ENCODE measurements around the gene ADAMTS13. TPM values are rescaled to one million over a fixed set of nuclear protein-coding genes. Genes with fewer than 3 reads are reported as not detected.
A peak's percentile ranks its signal among the peaks of the same experiment; 100 is the strongest.

ADAMTS13 gene
- total and polyA plus RNA-seq, 2 donors (not counting 1 experiment from before 2014, with no cell fraction given): 0.78 to 3.1 TPM

DNA sequence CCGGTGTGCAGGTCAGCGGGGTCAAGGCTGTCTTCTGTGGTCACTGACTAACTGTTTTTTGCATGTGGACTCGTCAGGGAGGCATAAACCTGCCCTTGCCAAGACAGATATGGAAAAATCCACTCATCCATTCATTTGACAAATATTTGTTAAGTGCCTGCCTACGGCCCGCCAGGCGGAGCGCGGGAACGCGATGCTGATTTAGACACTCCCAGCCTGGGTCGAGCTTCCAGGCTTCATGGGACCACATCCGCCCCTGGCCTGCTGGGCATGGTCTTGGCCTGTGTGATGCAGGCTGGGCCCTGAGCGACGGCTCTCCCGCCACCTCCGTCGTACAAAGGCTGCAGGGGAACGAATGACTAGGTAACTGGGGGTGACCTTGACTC, 84.5 kb downstream of the ADAMTS13 start:
- Histone ChIP-seq H3K9me3 (ENCODE audit: control insufficient read depth, insufficient read depth, low read depth, low read length) (no peaks in the 10 kb centered on the region), H3K4me2 (ENCODE audit: extremely low read depth, insufficient read depth, low read length) (peak overlapping the region; percentile 64), H3K79me2 (ENCODE audit: control insufficient read depth, insufficient read depth, low read length) (no peaks in the 10 kb centered on the region), H4K20me1 (ENCODE audit: control insufficient read depth, extremely low read depth, insufficient read depth, low read length) (no peaks in the 10 kb centered on the region), H3K27me3 (ENCODE audit: control insufficient read depth, insufficient read depth, low read length) (no peaks in the 10 kb centered on the region), H3K4me3 (replicated peaks in 1 of 4; ENCODE audit: control extremely low read depth in 1 of 4, insufficient read depth in 1 of 4, low read depth in 3 of 4, low read length in 4 of 4) (no peak overlapping the region), H3K9ac (ENCODE audit: insufficient read depth, low read length) (no peak overlapping the region), H3K36me3 (ENCODE audit: control insufficient read depth, insufficient read depth, low read length) (no peaks in the 10 kb centered on the region), H3K4me1 (ENCODE audit: control insufficient read depth, extremely low read depth, insufficient read depth, low read length) (peaks cover 11% of the 10 kb centered on the region), H3K27ac (ENCODE audit: insufficient read depth, low read length) (peak overlapping the region; percentile 61), H2AFZ (ENCODE audit: low read length) (peak overlapping the region; percentile 30)
- peak; percentile 69 to 94 for DNase-seq (ENCODE audit: low read depth in 2 of 2)
- TF ChIP-seq EZH2 (IDR thresholded peaks at IDR 0.05; ENCODE audit: low read length, missing control alignments): no peak
- TF ChIP-seq, protein P1, sequence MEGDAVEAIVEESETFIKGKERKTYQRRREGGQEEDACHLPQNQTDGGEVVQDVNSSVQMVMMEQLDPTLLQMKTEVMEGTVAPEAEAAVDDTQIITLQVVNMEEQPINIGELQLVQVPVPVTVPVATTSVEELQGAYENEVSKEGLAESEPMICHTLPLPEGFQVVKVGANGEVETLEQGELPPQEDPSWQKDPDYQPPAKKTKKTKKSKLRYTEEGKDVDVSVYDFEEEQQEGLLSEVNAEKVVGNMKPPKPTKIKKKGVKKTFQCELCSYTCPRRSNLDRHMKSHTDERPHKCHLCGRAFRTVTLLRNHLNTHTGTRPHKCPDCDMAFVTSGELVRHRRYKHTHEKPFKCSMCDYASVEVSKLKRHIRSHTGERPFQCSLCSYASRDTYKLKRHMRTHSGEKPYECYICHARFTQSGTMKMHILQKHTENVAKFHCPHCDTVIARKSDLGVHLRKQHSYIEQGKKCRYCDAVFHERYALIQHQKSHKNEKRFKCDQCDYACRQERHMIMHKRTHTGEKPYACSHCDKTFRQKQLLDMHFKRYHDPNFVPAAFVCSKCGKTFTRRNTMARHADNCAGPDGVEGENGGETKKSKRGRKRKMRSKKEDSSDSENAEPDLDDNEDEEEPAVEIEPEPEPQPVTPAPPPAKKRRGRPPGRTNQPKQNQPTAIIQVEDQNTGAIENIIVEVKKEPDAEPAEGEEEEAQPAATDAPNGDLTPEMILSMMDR (conservative IDR thresholded peaks at IDR 0.05 in 1 of 2, IDR thresholded peaks at IDR 0.05 in 1 of 2; ENCODE audit: low read depth in 1 of 2, low read length in 2 of 2): peak in 1 of 2 donors; percentile 22

GRCh38 chr9:133507246-133507965, 85.2 kb downstream of the ADAMTS13 start:
- Histone ChIP-seq H3K4me1 (ENCODE audit: control insufficient read depth, extremely low read depth, insufficient read depth, low read length) (peaks cover 11% of the 10 kb centered on the region), H2AFZ (ENCODE audit: low read length) (no peak overlapping the region), H3K9ac (ENCODE audit: insufficient read depth, low read length) (no peak overlapping the region), H3K4me2 (ENCODE audit: extremely low read depth, insufficient read depth, low read length) (peak overlapping the region; percentile 64), H3K4me3 (replicated peaks in 1 of 4; ENCODE audit: control extremely low read depth in 1 of 4, insufficient read depth in 1 of 4, low read depth in 3 of 4, low read length in 4 of 4) (no peak overlapping the region), H3K9me3 (ENCODE audit: control insufficient read depth, insufficient read depth, low read depth, low read length) (peaks cover 3% of the 10 kb centered on the region), H4K20me1 (ENCODE audit: control insufficient read depth, extremely low read depth, insufficient read depth, low read length) (no peaks in the 10 kb centered on the region), H3K27me3 (ENCODE audit: control insufficient read depth, insufficient read depth, low read length) (no peaks in the 10 kb centered on the region), H3K36me3 (ENCODE audit: control insufficient read depth, insufficient read depth, low read length) (no peaks in the 10 kb centered on the region), H3K79me2 (ENCODE audit: control insufficient read depth, insufficient read depth, low read length) (no peaks in the 10 kb centered on the region), H3K27ac (ENCODE audit: insufficient read depth, low read length) (peak overlapping the region; percentile 61)
- DNase-seq (ENCODE audit: low read depth in 2 of 2): no peak
- no peak for TF ChIP-seq EZH2 (IDR thresholded peaks at IDR 0.05; ENCODE audit: low read length, missing control alignments)
- TF ChIP-seq, protein P1 (conservative IDR thresholded peaks at IDR 0.05 in 1 of 2, IDR thresholded peaks at IDR 0.05 in 1 of 2; ENCODE audit: low read depth in 1 of 2, low read length in 2 of 2): no peak

GRCh38 chr9:133508046-133508445, 85.9 kb downstream of the ADAMTS13 start:
- H3K9me3 ChIP-seq (ENCODE audit: control insufficient read depth, insufficient read depth, low read depth, low read length): peaks cover 3% of the 10 kb centered on the region
- H3K4me3 ChIP-seq (replicated peaks in 1 of 4; ENCODE audit: control extremely low read depth in 1 of 4, insufficient read depth in 1 of 4, low read depth in 3 of 4, low read length in 4 of 4): no peak overlapping the region
- H3K79me2 ChIP-seq (ENCODE audit: control insufficient read depth, insufficient read depth, low read length): no peaks in the 10 kb centered on the region
- TF ChIP-seq EZH2 (IDR thresholded peaks at IDR 0.05; ENCODE audit: low read length, missing control alignments): no peak
- TF ChIP-seq, protein P1 (conservative IDR thresholded peaks at IDR 0.05 in 1 of 2, IDR thresholded peaks at IDR 0.05 in 1 of 2; ENCODE audit: low read depth in 1 of 2, low read length in 2 of 2): no peak
- H3K27me3 ChIP-seq (ENCODE audit: control insufficient read depth, insufficient read depth, low read length): peaks cover under 1% of the 10 kb centered on the region
- DNase-seq (ENCODE audit: low read depth in 2 of 2): no peak
- H3K9ac ChIP-seq (ENCODE audit: insufficient read depth, low read length): no peak overlapping the region
- H3K4me1 ChIP-seq (ENCODE audit: control insufficient read depth, extremely low read depth, insufficient read depth, low read length): peaks cover 11% of the 10 kb centered on the region
- no peaks in the 10 kb centered on the region for H4K20me1 ChIP-seq (ENCODE audit: control insufficient read depth, extremely low read depth, insufficient read depth, low read length)
- no peak overlapping the region for H3K27ac ChIP-seq (ENCODE audit: insufficient read depth, low read length)
- no peaks in the 10 kb centered on the region for H3K36me3 ChIP-seq (ENCODE audit: control insufficient read depth, insufficient read depth, low read length)
- no peak overlapping the region for H2AFZ ChIP-seq (ENCODE audit: low read length)
- H3K4me2 ChIP-seq (ENCODE audit: extremely low read depth, insufficient read depth, low read length): no peak overlapping the region

Other genes starting within 250 kb of the ADAMTS13 start
- not detected in 2 replicates for gene OBP2B, start 213.1 kb upstream of the ADAMTS13 start, total RNA-seq
- not detected in 2 replicates for gene OBP2B, start 213.1 kb upstream of the ADAMTS13 start, polyA plus RNA-seq
- gene ABO, start 147.2 kb upstream of the ADAMTS13 start, total RNA-seq: not detected in 2 replicates
- not detected in 2 replicates for gene ABO, start 147.2 kb upstream of the ADAMTS13 start, polyA plus RNA-seq
- gene SURF6, start 86.2 kb upstream of the ADAMTS13 start, total RNA-seq: 6.7 and 8.3 TPM in 2 replicates
- 3.9 and 4.8 TPM in 2 replicates for gene SURF6, start 86.2 kb upstream of the ADAMTS13 start, polyA plus RNA-seq
- gene MED22, start 74.2 kb upstream of the ADAMTS13 start, total RNA-seq: 12.8 and 17.8 TPM in 2 replicates
- 13.9 and 14.8 TPM in 2 replicates for gene MED22, start 74.2 kb upstream of the ADAMTS13 start, polyA plus RNA-seq
- gene RPL7A, start 74.1 kb upstream of the ADAMTS13 start, total RNA-seq: 1,820 and 2,853 TPM in 2 replicates
- 2,991 and 3,227 TPM in 2 replicates for gene RPL7A, start 74.1 kb upstream of the ADAMTS13 start, polyA plus RNA-seq
- 22.6 and 27.9 TPM in 2 replicates for gene SURF1, start 65.9 kb upstream of the ADAMTS13 start, total RNA-seq
- 31.7 and 36.8 TPM in 2 replicates for gene SURF1, start 65.9 kb upstream of the ADAMTS13 start, polyA plus RNA-seq
- gene SURF2, start 65.8 kb upstream of the ADAMTS13 start, total RNA-seq: 13.9 and 20.3 TPM in 2 replicates
- 11.2 and 16.5 TPM in 2 replicates for gene SURF2, start 65.8 kb upstream of the ADAMTS13 start, polyA plus RNA-seq
- 295 and 338 TPM in 2 replicates for gene SURF4, start 46.3 kb upstream of the ADAMTS13 start, total RNA-seq
- gene SURF4, start 46.3 kb upstream of the ADAMTS13 start, polyA plus RNA-seq: 358 and 384 TPM in 2 replicates
- 0.51 and 0.99 TPM in 2 replicates for gene STKLD1, start 46.0 kb upstream of the ADAMTS13 start, total RNA-seq
- gene STKLD1, start 46.0 kb upstream of the ADAMTS13 start, polyA plus RNA-seq: 0.62 and 0.79 TPM in 2 replicates
- 21.1 and 21.3 TPM in 2 replicates for gene REXO4, start 4.4 kb upstream of the ADAMTS13 start, total RNA-seq
- 16.6 and 17.2 TPM in 2 replicates for gene REXO4, start 4.4 kb upstream of the ADAMTS13 start, polyA plus RNA-seq
- gene CACFD1, start 37.6 kb downstream of the ADAMTS13 start, total RNA-seq: 8.5 and 9.1 TPM in 2 replicates
- gene CACFD1, start 37.6 kb downstream of the ADAMTS13 start, polyA plus RNA-seq: 2.5 and 4.7 TPM in 2 replicates
- 5.6 and 9.1 TPM in 2 replicates for gene SLC2A6, start 56.7 kb downstream of the ADAMTS13 start, total RNA-seq
- 6.7 and 7.6 TPM in 2 replicates for gene SLC2A6, start 56.7 kb downstream of the ADAMTS13 start, polyA plus RNA-seq
- not detected in 2 replicates for gene MYMK, start 102.6 kb downstream of the ADAMTS13 start, total RNA-seq
- gene MYMK, start 102.6 kb downstream of the ADAMTS13 start, polyA plus RNA-seq: not detected in 2 replicates
- under 0.01 TPM in 2 replicates for gene ADAMTSL2, start 112.3 kb downstream of the ADAMTS13 start, total RNA-seq
- 0.09 TPM in 1 of 2 replicates, not detected in the other for gene ADAMTSL2, start 112.3 kb downstream of the ADAMTS13 start, polyA plus RNA-seq
- gene FAM163B, start 187.0 kb downstream of the ADAMTS13 start, total RNA-seq: not detected in 2 replicates
- gene FAM163B, start 187.0 kb downstream of the ADAMTS13 start, polyA plus RNA-seq: not detected in 2 replicates
- not detected in 2 replicates for gene DBH, start 214.0 kb downstream of the ADAMTS13 start, total RNA-seq
- gene DBH, start 214.0 kb downstream of the ADAMTS13 start, polyA plus RNA-seq: not detected in 2 replicates